HepG2 (cell line): ENCODE data around the gene TARS3. TPM values are rescaled to one million over a fixed set of nuclear protein-coding genes. Genes with fewer than 3 reads are reported as not detected.

Source experiments
- EP300 ChIP-seq, 3 experiments: sonication (generic) in 1 of 3; formaldehyde crosslinking in 1 of 3; IDR thresholded peaks; 2 replicates each; pipeline versions ENCODE4 v1.5.1 to v1.6.1; 2011 to 2020; ENCODE audit warnings: low read depth in 2 of 3, low read length in 2 of 3, borderline replicate concordance in 1 of 3, improper control_type of control experiment in 1 of 3, mild to moderate bottlenecking in 1 of 3, missing genetic modification reagents in 1 of 3, moderate library complexity in 1 of 3
- FOSL1 ChIP-seq: sonication (generic); formaldehyde crosslinking; IDR thresholded peaks from 2 replicates; pipeline ENCODE4 v1.9.0; 2021; ENCODE audit warnings: missing genetic modification reagents, borderline replicate concordance
- HES4 ChIP-seq: sonication (generic); formaldehyde crosslinking; IDR thresholded peaks from 2 replicates; pipeline ENCODE4 v1.9.0; 2021; ENCODE audit warnings: mild to moderate bottlenecking, missing genetic modification reagents, borderline replicate concordance
- PAX8 ChIP-seq: sonication (generic); formaldehyde crosslinking; IDR thresholded peaks from 2 replicates; pipeline ENCODE4 v1.8.0; 2022; ENCODE audit warnings: mild to moderate bottlenecking, missing genetic modification reagents, borderline replicate concordance
- ZBTB3 ChIP-seq: sonication (generic); formaldehyde crosslinking; IDR thresholded peaks from 2 replicates; pipeline ENCODE4 v1.4.0; 2020; ENCODE audit warnings: low read depth, mild to moderate bottlenecking, moderate library complexity, missing genetic modification reagents, borderline replicate concordance
- ZNF224 ChIP-seq: sonication (generic); formaldehyde crosslinking; IDR thresholded peaks from 2 replicates; pipeline ENCODE4 v1.5.0; 2020; ENCODE audit warnings: mild to moderate bottlenecking, missing genetic modification reagents
- ZNF501 ChIP-seq: sonication (generic); formaldehyde crosslinking; IDR thresholded peaks from 2 replicates; pipeline ENCODE4 v1.5.1; 2020; ENCODE audit warnings: mild to moderate bottlenecking, moderate library complexity, missing genetic modification reagents
- ZNF674 ChIP-seq: sonication (generic); formaldehyde crosslinking; IDR thresholded peaks from 2 replicates; pipeline ENCODE4 v1.5.0; 2020; ENCODE audit warnings: low read depth, mild to moderate bottlenecking, missing genetic modification reagents
- polyA plus RNA-seq, 8 experiments: library from polyadenylated mRNA; depleted of rRNA in 3 of 8; stranded (reverse) in 7 of 8; unstranded in 1 of 8; fragments of >200 nt; fragmentation: Illumina TruSeq in 4 of 8; extraction: Trizol in 4 of 8; gene quantifications; 2 replicates each; pipeline versions ENCODE4 v1.2.1 to v1.2.3, GENCODE V29; 2011 to 2016; ENCODE audit warnings: low read depth in 4 of 8, missing spikeins in 1 of 8, mixed read lengths in 1 of 8; ENCODE audit not compliant: insufficient read depth in 1 of 8
- total RNA-seq, 5 experiments: library from RNA; depleted of rRNA; stranded (reverse); fragments of >200 nt; fragmentation: Illumina TruSeq; extraction: Trizol; gene quantifications; 2 replicates each; pipeline ENCODE4 v1.2.3, GENCODE V29; 2016; ENCODE audit warnings: low read depth in 1 of 5
- TF ChIP-seq, protein P1 (sequence below): sonication (generic); formaldehyde crosslinking; IDR thresholded peaks from 2 replicates; pipeline ENCODE4 v1.4.0; 2020; ENCODE audit warnings: missing genetic modification reagents
- TF ChIP-seq, protein P2 (sequence below): sonication (generic); formaldehyde crosslinking; IDR thresholded peaks from 2 replicates; pipeline ENCODE4 v1.4.0; 2020; ENCODE audit warnings: missing genetic modification reagents, mild to moderate bottlenecking, borderline replicate concordance
- TF ChIP-seq, protein P3 (sequence below): sonication (generic); formaldehyde crosslinking; IDR thresholded peaks from 2 replicates; pipeline ENCODE4 v1.8.0; 2022; ENCODE audit warnings: mild to moderate bottlenecking, missing genetic modification reagents, moderate library complexity

Gene TARS3
- total and polyA plus RNA-seq, 2 of the 13 experiments (the other 11 are each of a cell fraction or from before 2014, with no cell fraction given) = 4.1 to 11.7 TPM

DNA sequence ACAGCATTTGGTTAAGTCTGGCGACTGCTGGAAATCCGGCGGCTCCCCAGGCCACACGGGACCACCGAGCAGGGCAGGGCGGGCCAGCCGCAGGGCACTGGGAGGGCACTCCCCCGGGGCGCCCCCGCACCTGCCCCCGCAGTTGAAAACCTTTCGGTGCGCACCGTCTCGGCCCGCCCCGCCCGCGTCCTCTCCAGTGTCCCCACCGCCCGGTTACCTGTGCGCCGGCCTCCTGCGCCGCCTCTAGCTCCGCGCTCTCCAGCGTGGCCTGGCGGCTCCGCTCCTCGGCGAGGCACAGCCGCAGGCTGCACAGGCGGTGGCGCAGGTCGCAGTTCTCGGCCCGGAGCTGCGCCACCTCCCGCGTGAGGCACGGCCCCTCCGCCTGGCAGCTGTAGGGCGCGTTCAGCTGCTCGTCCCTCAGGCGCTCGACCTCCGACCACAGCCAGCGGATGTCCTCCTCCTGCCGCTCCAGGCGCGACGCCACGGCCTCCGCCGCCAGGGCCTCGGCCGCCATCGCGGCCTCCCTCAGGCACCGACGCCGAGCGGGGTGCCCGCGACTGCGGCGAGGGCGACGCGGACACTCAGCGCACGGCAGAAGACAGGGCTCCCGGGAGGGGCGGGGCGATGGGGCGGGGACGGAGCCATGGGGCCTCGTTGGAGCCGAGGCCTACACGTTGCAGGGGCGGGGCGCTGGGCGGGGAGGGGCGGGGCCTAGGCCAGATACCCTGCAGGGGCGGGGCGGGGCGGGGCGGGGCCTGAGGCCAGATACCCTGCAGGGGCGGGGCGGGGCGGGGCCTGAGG, at the start of gene TARS3 (continued):
- TF ChIP-seq FOSL1 (CRISPR knock-in tag) (no peak), ZNF674 (CRISPR knock-in tag) (0 out of 2 replicates have a peak, but pooled peaks have one; percentile 39), EP300 (IDR thresholded peaks at IDR 0.05; ENCODE audit: low read depth in 2 of 2, low read length in 2 of 2) (no peak), EP300 (CRISPR knock-in tag; IDR thresholded peaks at IDR 0.05; ENCODE audit: borderline replicate concordance) (no peak), ZNF224 (CRISPR knock-in tag) (peak; percentile 95; the same call in 1 of the 2 replicates), ZBTB3 (CRISPR knock-in tag) (0 out of 2 replicates have a peak, but pooled peaks have one; percentile 56), HES4 (CRISPR knock-in tag) (peak; percentile 96), PAX8 (CRISPR knock-in tag) (no peak; the same call in 1 of the 2 replicates), ZNF501 (CRISPR knock-in tag) (peak; percentile 56; the same call in 1 of the 2 replicates)
- TF ChIP-seq, protein P1, sequence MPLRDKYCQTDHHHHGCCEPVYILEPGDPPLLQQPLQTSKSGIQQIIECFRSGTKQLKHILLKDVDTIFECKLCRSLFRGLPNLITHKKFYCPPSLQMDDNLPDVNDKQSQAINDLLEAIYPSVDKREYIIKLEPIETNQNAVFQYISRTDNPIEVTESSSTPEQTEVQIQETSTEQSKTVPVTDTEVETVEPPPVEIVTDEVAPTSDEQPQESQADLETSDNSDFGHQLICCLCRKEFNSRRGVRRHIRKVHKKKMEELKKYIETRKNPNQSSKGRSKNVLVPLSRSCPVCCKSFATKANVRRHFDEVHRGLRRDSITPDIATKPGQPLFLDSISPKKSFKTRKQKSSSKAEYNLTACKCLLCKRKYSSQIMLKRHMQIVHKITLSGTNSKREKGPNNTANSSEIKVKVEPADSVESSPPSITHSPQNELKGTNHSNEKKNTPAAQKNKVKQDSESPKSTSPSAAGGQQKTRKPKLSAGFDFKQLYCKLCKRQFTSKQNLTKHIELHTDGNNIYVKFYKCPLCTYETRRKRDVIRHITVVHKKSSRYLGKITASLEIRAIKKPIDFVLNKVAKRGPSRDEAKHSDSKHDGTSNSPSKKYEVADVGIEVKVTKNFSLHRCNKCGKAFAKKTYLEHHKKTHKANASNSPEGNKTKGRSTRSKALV (CRISPR knock-in tag) = peak; percentile 90; the same call in 1 of the 2 replicates
- TF ChIP-seq, protein P2, sequence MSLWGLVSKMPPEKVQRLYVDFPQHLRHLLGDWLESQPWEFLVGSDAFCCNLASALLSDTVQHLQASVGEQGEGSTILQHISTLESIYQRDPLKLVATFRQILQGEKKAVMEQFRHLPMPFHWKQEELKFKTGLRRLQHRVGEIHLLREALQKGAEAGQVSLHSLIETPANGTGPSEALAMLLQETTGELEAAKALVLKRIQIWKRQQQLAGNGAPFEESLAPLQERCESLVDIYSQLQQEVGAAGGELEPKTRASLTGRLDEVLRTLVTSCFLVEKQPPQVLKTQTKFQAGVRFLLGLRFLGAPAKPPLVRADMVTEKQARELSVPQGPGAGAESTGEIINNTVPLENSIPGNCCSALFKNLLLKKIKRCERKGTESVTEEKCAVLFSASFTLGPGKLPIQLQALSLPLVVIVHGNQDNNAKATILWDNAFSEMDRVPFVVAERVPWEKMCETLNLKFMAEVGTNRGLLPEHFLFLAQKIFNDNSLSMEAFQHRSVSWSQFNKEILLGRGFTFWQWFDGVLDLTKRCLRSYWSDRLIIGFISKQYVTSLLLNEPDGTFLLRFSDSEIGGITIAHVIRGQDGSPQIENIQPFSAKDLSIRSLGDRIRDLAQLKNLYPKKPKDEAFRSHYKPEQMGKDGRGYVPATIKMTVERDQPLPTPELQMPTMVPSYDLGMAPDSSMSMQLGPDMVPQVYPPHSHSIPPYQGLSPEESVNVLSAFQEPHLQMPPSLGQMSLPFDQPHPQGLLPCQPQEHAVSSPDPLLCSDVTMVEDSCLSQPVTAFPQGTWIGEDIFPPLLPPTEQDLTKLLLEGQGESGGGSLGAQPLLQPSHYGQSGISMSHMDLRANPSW = no peak
- TF ChIP-seq, protein P3, sequence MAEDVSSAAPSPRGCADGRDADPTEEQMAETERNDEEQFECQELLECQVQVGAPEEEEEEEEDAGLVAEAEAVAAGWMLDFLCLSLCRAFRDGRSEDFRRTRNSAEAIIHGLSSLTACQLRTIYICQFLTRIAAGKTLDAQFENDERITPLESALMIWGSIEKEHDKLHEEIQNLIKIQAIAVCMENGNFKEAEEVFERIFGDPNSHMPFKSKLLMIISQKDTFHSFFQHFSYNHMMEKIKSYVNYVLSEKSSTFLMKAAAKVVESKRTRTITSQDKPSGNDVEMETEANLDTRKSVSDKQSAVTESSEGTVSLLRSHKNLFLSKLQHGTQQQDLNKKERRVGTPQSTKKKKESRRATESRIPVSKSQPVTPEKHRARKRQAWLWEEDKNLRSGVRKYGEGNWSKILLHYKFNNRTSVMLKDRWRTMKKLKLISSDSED (CRISPR knock-in tag) = peak; percentile 68; the same call in 1 of the 2 replicates
